ENCODE data around the gene ZC3H15.
"Not testable (repeated sequence)": the region's sequence is repeated elsewhere in the genome, so short reads cannot be mapped to it uniquely, and the experiment has no call there.

- not testable (repeated sequence) for TF ChIP-seq POLR2AphosphoS5 (IDR thresholded peaks at IDR 0.05; ENCODE audit: low read depth, low read length); TAF1 (IDR thresholded peaks at IDR 0.05; ENCODE audit: low read depth, low read length); POLR2A (IDR thresholded peaks at IDR 0.05; ENCODE audit: low read depth, low read length); SPI1 (IDR thresholded peaks at IDR 0.05; ENCODE audit: low read depth, low read length); PAX5 (IDR thresholded peaks at IDR 0.05; ENCODE audit: insufficient read depth, low read length, severe bottlenecking); POU2F2 (IDR thresholded peaks at IDR 0.05; ENCODE audit: low read depth, low read length)
These were observed 46.4 kb upstream of the ZC3H15 start for GRCh38 chr2:186439673-186440095.

Measured in GM12891 (cell line).